ENCODE data around the gene POPDC3.
"Not testable (repeated sequence)": the region's sequence is repeated elsewhere in the genome, so short reads cannot be mapped to it uniquely, and the experiment has no call there.

The POPDC3 gene

GRCh38 chr6:105196076-105196475 lies 16.3 kb upstream of the POPDC3 start:
- no peak for DNase-seq (ENCODE audit: low spot score)

GRCh38 chr6:105194591-105194990 lies 14.8 kb upstream of the POPDC3 start:
- no peak for DNase-seq (ENCODE audit: low spot score)

GRCh38 chr6:105194106-105194505 lies 14.3 kb upstream of the POPDC3 start:
- DNase-seq (ENCODE audit: low spot score) = no peak

GRCh38 chr6:105193647-105194046 lies 13.8 kb upstream of the POPDC3 start:
- no peak for DNase-seq (ENCODE audit: low spot score)

GRCh38 chr6:105192707-105193465 lies 13.1 kb upstream of the POPDC3 start:
- no peak for DNase-seq (ENCODE audit: low spot score)

- DNase-seq (ENCODE audit: low spot score) = no peak
Measured at GRCh38 chr6:105191351-105191750, 11.5 kb upstream of the POPDC3 start.

- no peak for DNase-seq (ENCODE audit: low spot score)
Measured at GRCh38 chr6:105189026-105189820, 9.4 kb upstream of the POPDC3 start.

- no peak for DNase-seq (ENCODE audit: low spot score)
Measured at GRCh38 chr6:105188251-105188650, 8.4 kb upstream of the POPDC3 start.

GRCh38 chr6:105186576-105186975 lies 6.8 kb upstream of the POPDC3 start:
- no peak for DNase-seq (ENCODE audit: low spot score)

- no peak for DNase-seq (ENCODE audit: low spot score)
Measured at GRCh38 chr6:105184921-105185320, 5.1 kb upstream of the POPDC3 start.

GRCh38 chr6:105181981-105182515 lies 2.2 kb upstream of the POPDC3 start:
- no peak for DNase-seq (ENCODE audit: low spot score)

- no peak for DNase-seq (ENCODE audit: low spot score)
Measured at GRCh38 chr6:105178636-105179035, 1.2 kb downstream of the POPDC3 start.

- DNase-seq (ENCODE audit: low spot score) = no peak
Measured at GRCh38 chr6:105178110-105178509, 1.7 kb downstream of the POPDC3 start.

- no peak for DNase-seq (ENCODE audit: low spot score)
Measured at GRCh38 chr6:105177556-105177955, 2.3 kb downstream of the POPDC3 start.

GRCh38 chr6:105174512-105174911 lies 5.3 kb downstream of the POPDC3 start:
- no peak for DNase-seq (ENCODE audit: low spot score)

GRCh38 chr6:105172515-105172914 lies 7.3 kb downstream of the POPDC3 start:
- DNase-seq (ENCODE audit: low spot score) = not testable (repeated sequence)

GRCh38 chr6:105170059-105170458 lies 9.8 kb downstream of the POPDC3 start:
- no peak for DNase-seq (ENCODE audit: low spot score)

GRCh38 chr6:105167914-105168313 lies 11.9 kb downstream of the POPDC3 start:
- DNase-seq (ENCODE audit: low spot score) = no peak

- DNase-seq (ENCODE audit: low spot score) = no peak
Measured at GRCh38 chr6:105164418-105164817, 15.4 kb downstream of the POPDC3 start.

- no peak for DNase-seq (ENCODE audit: low spot score)
Measured at GRCh38 chr6:105163183-105163582, 16.6 kb downstream of the POPDC3 start.

GRCh38 chr6:105162377-105162776 lies 17.4 kb downstream of the POPDC3 start:
- DNase-seq (ENCODE audit: low spot score) = no peak

- DNase-seq (ENCODE audit: low spot score) = no peak
Measured at GRCh38 chr6:105161421-105161820, 18.4 kb downstream of the POPDC3 start.

- peak; percentile 48 for DNase-seq (ENCODE audit: low spot score)
Measured at GRCh38 chr6:105153676-105154075, 26.1 kb downstream of the POPDC3 start.
